Breast epithelium (tissue), 3 donors: ENCODE results near the gene UBXN11.

Experiments
- POLR2A ChIP-seq: fragments of 450-650 bp; IDR thresholded peaks from one replicate; pipeline ENCODE4 v1.6.1; 2016; ENCODE audit warnings: antibody characterized with exemption, mild to moderate bottlenecking, moderate library complexity
- POLR2AphosphoS5 ChIP-seq, 3 donors: sonication (generic); formaldehyde crosslinking; IDR thresholded peaks; one replicate each; pipeline ENCODE4 v1.6.1; 2017; ENCODE audit warnings: antibody characterized with exemption in 3 of 3
- TF ChIP-seq, protein P1 (sequence below), 3 donors: fragments of 450-650 bp; IDR thresholded peaks; one replicate each; pipeline ENCODE4 v1.5.1; 2016 to 2017; ENCODE audit warnings: antibody characterized with exemption in 3 of 3, mild to moderate bottlenecking in 3 of 3, moderate library complexity in 3 of 3

GRCh38 chr1:26281971-26282370, 24.5 kb downstream of the UBXN11 start:
- TF ChIP-seq POLR2AphosphoS5 (IDR thresholded peaks at IDR 0.05): no peak
- TF ChIP-seq, protein P1, sequence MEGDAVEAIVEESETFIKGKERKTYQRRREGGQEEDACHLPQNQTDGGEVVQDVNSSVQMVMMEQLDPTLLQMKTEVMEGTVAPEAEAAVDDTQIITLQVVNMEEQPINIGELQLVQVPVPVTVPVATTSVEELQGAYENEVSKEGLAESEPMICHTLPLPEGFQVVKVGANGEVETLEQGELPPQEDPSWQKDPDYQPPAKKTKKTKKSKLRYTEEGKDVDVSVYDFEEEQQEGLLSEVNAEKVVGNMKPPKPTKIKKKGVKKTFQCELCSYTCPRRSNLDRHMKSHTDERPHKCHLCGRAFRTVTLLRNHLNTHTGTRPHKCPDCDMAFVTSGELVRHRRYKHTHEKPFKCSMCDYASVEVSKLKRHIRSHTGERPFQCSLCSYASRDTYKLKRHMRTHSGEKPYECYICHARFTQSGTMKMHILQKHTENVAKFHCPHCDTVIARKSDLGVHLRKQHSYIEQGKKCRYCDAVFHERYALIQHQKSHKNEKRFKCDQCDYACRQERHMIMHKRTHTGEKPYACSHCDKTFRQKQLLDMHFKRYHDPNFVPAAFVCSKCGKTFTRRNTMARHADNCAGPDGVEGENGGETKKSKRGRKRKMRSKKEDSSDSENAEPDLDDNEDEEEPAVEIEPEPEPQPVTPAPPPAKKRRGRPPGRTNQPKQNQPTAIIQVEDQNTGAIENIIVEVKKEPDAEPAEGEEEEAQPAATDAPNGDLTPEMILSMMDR (IDR thresholded peaks at IDR 0.05): no peak
- no peak for TF ChIP-seq POLR2A
